Stimulated activated naive B cell treated with anti-CD40 and anti-IgM and Interleukin-4, amounts not matched to agents 10 μg/mL and 1 μg/mL and 100 μg/mL, for 72 hours (primary cell): Measurements from ENCODE around the gene RIMBP2.

ENCODE experiments used
- ATAC-seq, 2 donors: fragments of 150-1000 bp; cut with Tn5 transposase; replicated peaks; 2 replicates each; pipeline ENCODE4 v1.10.0; 2021; ENCODE audit warnings: moderate library complexity in 1 of 2
- DNase-seq: peaks from one replicate; pipeline ENCODE4 v3.0.0; 2021
- H3K27ac Mint-ChIP-seq: one replicate; pipeline ENCODE4 v1.8.0; 2022; ENCODE audit warnings: mild to moderate bottlenecking, mixed read lengths
- H3K27me3 Mint-ChIP-seq, 2 donors: one replicate each; pipeline ENCODE4 v1.8.0; 2022; ENCODE audit warnings: mixed read lengths in 2 of 2
- H3K36me3 Mint-ChIP-seq, 2 donors: one replicate each; pipeline ENCODE4 v1.8.0; 2022; ENCODE audit warnings: mixed read lengths in 2 of 2, mild to moderate bottlenecking in 1 of 2
- H3K4me1 Mint-ChIP-seq, 2 donors: one replicate each; pipeline ENCODE4 v1.8.0; 2022; ENCODE audit warnings: mixed read lengths in 2 of 2, mild to moderate bottlenecking in 1 of 2
- H3K4me3 Mint-ChIP-seq, 2 donors: one replicate each; pipeline ENCODE4 v1.8.0; 2022; ENCODE audit warnings: mild to moderate bottlenecking in 2 of 2, mixed read lengths in 2 of 2, moderate library complexity in 1 of 2
- H3K9me3 Mint-ChIP-seq, 2 donors: one replicate each; pipeline ENCODE4 v1.8.0; 2022; ENCODE audit warnings: mixed read lengths in 2 of 2, mild to moderate bottlenecking in 1 of 2

Gene RIMBP2

DNA sequence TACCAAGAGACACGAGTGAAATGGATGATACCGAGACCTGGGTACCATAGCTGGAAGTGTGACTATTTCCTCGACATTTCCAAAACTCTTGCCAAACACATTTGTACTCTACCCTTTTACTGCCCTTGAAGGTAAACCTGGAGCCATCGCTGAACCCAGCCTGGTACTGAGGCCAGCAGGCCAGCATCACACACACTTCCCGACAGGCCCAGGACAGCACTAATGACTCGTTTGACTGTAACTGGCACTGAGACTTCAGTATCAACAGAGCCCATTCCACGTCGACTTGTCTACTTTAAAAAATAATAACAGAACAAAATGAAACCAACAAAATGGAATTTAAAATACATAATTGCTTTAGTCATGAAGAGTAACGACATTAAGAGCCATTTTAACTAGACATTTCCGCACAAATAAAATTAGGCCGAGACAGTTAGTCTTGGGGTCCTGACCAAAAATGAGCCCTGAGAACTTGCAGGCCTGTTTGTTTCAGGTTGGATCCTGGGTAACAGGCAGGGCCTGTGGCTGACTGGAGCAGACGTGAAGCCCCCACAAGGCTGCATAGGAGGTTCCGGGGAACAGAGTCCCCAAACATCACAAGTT, 94.3 kb downstream of the RIMBP2 start:
- ATAC-seq (no peak), DNase-seq (no peak)
- no peak overlapping the region for H3K4me3 Mint-ChIP-seq
- H3K27me3 Mint-ChIP-seq, result no peaks in the 10 kb centered on the region
- H3K4me1 Mint-ChIP-seq, result no peaks in the 10 kb centered on the region
- no peak overlapping the region for H3K27ac Mint-ChIP-seq
- H3K36me3 Mint-ChIP-seq, result no peaks in the 10 kb centered on the region
- peaks cover 0 to 5% of the 10 kb centered on the region in 2 donors for H3K9me3 Mint-ChIP-seq

DNA sequence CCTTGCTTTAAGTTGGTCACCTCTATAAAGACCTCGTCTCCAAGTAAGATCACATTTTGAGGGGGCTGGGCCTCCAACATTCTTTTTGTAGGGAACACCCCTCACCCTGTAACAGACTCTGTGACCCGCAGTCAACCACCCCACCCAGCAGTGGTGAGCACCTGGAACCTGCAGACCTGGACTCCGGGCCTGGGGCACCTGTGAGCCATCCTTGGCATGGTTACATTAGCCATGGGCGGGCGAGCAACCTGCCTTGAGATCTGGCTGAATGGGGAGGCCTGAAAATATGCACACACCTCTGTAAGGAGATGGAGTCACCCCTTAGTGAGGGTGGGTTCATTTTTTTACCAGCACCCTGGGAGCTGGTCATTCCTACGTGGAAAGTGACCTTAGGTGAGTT, 95.3 kb downstream of the RIMBP2 start:
- Mint-ChIP-seq H3K4me3 (no peak overlapping the region), H3K36me3 (no peaks in the 10 kb centered on the region), H3K9me3 (peaks cover 0 to 5% of the 10 kb centered on the region in 2 donors), H3K27me3 (no peaks in the 10 kb centered on the region), H3K27ac (no peak overlapping the region), H3K4me1 (no peaks in the 10 kb centered on the region)
- no peak for ATAC-seq
- DNase-seq, result no peak

DNA sequence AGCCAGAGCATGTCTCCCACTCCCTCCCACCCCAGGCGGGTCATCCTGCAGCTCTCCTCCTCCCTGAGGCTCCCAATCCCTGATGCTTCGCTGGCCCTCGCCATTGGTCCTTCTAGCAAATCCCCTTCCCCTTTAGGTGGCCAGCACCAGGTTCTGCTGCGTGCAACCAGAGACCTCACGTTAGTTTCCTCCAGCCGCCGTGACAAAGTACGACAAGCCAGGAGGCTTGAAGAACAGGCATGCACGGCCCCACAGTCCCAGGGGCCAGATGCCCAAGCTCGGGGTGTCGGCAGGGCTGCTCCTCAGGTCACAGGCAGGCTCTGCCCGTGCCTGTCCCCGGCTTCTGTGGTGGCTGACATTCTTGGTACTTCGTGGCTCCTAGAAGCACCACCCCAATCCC, 95.8 kb downstream of the RIMBP2 start:
- peaks cover 0 to 5% of the 10 kb centered on the region in 2 donors for H3K9me3 Mint-ChIP-seq
- no peaks in the 10 kb centered on the region for H3K36me3 Mint-ChIP-seq
- H3K27ac Mint-ChIP-seq, result no peak overlapping the region
- no peak for DNase-seq
- no peaks in the 10 kb centered on the region for H3K27me3 Mint-ChIP-seq
- no peak for ATAC-seq
- H3K4me3 Mint-ChIP-seq, result no peak overlapping the region
- no peaks in the 10 kb centered on the region for H3K4me1 Mint-ChIP-seq

DNA sequence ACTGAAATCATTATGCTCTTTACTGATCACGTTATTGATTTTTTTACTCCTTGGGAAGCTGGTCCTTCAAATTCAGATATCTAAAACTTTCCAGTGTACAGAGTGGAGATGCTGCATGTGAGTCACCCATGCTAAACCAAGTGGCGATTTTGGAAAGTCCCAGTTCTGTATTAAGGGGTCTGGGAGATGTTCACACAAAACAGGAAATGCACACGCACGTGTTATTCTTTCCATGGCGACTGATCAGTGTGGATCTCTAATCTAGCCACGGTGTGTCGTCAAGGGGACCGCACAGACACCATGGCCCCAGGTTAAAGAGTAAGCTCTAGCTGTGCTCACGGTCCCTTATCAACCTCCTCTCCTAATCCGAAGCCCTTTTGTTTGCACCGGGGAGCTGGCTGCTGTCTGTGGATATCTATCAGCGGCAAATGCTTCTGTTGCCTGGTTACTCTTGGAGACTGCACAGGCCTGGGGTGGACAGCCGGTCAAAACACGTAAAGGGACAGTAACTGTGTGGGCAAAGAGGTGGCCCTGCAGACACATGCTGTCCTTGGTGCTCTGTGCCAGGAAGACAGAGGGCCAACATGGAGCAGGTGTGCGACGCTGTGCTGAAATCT, 96.6 kb downstream of the RIMBP2 start:
- Mint-ChIP-seq H3K27ac (no peak overlapping the region), H3K36me3 (no peaks in the 10 kb centered on the region), H3K9me3 (peaks cover 0 to 5% of the 10 kb centered on the region in 2 donors), H3K27me3 (no peaks in the 10 kb centered on the region), H3K4me3 (no peak overlapping the region), H3K4me1 (no peaks in the 10 kb centered on the region)
- no peak for ATAC-seq
- DNase-seq, result no peak

DNA sequence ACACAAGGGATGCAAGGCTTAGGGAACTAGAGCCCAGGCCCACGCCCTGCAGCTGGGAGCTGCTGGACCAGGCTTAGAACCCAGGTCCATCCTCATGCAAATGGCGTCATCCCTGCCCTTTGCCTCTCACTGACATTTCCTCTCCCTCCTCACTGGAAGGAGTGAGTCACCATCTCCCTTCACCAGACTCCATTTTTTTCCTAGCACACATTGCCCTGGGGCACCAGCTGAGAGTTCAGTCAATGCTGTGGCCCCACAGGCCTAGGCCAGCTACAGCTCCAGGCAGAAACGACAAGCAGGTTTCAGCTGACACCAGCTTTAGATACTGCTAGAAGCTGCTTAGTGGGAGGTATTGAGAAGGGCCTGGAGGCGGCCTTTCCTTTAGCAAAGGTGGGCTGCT, 98.9 kb downstream of the RIMBP2 start:
- Mint-ChIP-seq H3K4me3 (no peak overlapping the region), H3K27me3 (no peaks in the 10 kb centered on the region), H3K9me3 (peaks cover 0 to 3% of the 10 kb centered on the region in 2 donors), H3K36me3 (no peaks in the 10 kb centered on the region), H3K4me1 (no peaks in the 10 kb centered on the region), H3K27ac (no peak overlapping the region)
- DNase-seq (no peak), ATAC-seq (no peak)

DNA sequence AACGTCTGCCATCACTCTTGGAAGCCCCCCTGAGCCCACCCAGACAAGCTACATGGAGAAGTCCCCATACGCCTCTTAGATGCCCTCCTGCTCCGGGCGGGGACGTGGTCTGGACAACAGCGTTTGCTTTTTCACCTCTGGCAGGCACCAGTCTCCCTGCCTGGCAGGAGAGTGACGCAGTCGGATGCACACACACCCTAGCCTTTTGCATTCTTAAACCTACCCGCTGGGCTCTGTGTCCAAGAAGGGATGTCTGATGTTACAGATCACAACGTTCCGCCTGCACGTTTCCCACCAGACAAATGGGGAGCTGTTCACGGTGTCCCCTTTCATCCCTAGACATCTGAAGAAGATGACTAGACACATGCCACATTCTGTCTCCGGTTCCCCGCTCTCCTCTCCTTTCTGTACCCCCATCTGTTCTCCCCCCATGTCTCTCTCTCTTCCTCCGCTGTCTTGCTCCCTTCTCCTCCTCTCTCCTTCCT, 100.2 kb downstream of the RIMBP2 start:
- no peak overlapping the region for H3K27ac Mint-ChIP-seq
- DNase-seq (no peak), ATAC-seq (no peak)
- H3K4me3 Mint-ChIP-seq, result no peak overlapping the region
- no peaks in the 10 kb centered on the region for H3K36me3 Mint-ChIP-seq
- no peaks in the 10 kb centered on the region for H3K27me3 Mint-ChIP-seq
- H3K9me3 Mint-ChIP-seq, result peaks cover 0 to 1% of the 10 kb centered on the region in 2 donors
- H3K4me1 Mint-ChIP-seq, result no peaks in the 10 kb centered on the region

DNA sequence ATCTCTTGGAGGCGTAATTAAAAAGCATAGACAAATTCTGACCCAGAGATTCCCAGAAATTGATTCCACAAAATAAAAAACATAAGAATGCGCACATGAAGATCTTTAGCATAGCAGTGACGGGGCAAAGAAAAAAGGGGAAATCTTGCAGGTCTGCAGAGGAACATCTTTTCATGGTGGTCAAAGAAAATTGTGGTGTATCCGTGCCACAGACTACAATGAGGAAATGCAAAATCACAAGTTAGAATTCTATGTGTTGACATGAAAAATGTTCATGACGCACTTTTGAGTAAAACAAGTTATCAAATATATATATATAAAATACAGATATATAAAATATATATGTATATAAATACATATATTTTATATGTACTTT, 101.6 kb downstream of the RIMBP2 start:
- Mint-ChIP-seq H3K4me1 (no peaks in the 10 kb centered on the region), H3K27me3 (no peaks in the 10 kb centered on the region), H3K36me3 (no peaks in the 10 kb centered on the region), H3K27ac (no peak overlapping the region), H3K4me3 (no peak overlapping the region), H3K9me3 (no peaks in the 10 kb centered on the region)
- DNase-seq, result no peak
- ATAC-seq, result no peak

DNA sequence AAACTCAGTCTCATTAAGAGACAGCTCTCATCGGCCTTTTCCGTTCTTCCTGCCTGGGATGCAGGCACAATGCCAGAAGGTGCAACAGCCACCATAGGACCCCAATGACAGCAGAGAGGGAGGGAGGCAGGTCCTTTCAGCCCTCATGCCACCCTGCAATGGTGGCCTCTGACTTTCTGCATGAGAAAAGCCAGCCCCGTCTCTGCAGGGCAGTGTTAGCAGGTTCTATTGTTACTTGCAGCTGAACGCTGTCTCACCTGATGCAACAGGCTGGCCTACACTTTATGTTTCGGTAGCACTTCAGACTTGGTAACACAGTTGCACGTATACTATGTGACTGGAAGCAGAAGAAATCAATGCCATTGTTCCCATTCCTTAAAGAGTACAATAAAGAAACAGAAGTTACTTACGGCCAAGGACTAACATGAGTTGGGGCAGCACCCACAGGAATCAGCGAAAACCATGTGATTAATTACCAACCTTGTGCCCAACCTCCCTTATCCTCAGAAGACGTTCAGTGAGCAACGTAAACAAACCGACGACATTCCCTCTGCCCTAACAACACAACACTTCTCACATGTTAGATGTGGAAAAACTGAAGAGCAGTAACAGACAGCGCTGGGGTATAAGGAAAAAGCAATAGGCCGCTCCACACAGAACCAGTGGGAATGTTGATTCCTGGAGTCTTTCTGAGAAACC, 102.1 kb downstream of the RIMBP2 start:
- Mint-ChIP-seq H3K36me3 (no peaks in the 10 kb centered on the region), H3K9me3 (no peaks in the 10 kb centered on the region), H3K27me3 (no peaks in the 10 kb centered on the region), H3K4me3 (no peak overlapping the region), H3K27ac (no peak overlapping the region), H3K4me1 (no peaks in the 10 kb centered on the region)
- DNase-seq (no peak), ATAC-seq (no peak)

DNA sequence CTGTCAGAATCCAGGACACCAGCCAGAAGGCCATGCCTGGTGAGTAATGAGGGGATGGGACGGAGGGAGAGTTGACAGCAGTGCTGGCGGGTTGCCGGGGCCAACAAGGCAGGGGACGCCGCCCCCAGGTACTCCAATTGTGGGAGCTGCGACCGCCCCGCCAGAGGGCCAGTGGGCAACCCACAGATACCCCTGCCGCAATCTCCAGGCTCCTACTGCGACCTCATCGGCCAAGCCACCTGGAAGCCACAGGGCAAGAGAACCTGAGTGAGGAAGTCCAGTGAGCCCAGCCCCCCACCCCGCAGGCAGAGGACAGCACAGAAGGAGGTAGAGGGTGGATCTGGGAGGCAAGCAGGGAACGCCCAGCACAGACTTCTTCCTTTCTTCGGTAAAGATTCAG, 103.0 kb downstream of the RIMBP2 start:
- Mint-ChIP-seq H3K4me1 (no peaks in the 10 kb centered on the region), H3K27me3 (no peaks in the 10 kb centered on the region), H3K36me3 (no peaks in the 10 kb centered on the region), H3K27ac (no peak overlapping the region), H3K4me3 (no peak overlapping the region), H3K9me3 (no peaks in the 10 kb centered on the region)
- ATAC-seq (no peak), DNase-seq (no peak)

DNA sequence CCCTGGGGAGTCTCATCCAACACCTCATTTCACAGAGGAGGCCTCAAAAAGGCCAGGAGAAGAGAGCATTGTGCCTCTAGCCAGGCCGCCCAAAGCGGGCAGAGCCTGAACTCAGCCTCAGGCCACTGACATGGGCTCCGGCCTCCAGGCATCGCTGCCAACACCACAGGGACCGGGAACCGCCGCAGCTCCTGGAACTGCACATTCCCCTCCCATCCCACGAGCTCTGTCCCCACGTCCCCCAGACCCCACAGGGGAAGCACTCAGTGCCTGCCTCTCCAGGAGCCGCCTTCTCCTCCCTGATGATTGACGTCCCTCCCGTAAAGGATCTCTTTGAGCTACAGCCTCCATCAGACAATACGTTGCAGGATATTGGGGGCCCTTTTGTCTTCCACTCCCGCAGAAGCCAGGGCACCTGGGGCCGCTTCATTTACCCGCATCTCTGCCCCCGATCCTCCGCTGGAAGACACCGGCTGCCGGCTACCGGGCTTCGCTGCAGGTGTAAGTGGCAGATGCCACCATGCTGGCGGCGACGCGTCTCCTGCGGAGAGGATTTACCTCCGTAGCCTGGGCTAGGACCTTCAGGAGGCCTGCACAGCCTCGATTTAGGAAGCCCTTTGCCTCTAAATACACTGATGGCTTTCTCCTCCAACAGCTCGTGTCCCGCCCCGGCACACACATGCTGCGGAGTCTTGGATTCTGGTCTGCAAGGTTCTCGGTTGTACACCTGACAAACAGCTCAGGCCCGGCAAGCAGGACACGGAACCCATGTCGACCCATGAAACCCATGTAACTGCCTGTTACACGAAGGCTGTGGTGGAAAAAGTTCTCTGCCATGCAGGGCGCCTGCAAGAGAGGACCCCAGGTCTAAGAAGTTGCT, 104.8 kb downstream of the RIMBP2 start:
- Mint-ChIP-seq H3K27me3 (no peaks in the 10 kb centered on the region), H3K4me1 (no peaks in the 10 kb centered on the region), H3K9me3 (no peaks in the 10 kb centered on the region), H3K36me3 (no peaks in the 10 kb centered on the region), H3K27ac (no peak overlapping the region), H3K4me3 (no peak overlapping the region)
- DNase-seq (no peak), ATAC-seq (no peak)

DNA sequence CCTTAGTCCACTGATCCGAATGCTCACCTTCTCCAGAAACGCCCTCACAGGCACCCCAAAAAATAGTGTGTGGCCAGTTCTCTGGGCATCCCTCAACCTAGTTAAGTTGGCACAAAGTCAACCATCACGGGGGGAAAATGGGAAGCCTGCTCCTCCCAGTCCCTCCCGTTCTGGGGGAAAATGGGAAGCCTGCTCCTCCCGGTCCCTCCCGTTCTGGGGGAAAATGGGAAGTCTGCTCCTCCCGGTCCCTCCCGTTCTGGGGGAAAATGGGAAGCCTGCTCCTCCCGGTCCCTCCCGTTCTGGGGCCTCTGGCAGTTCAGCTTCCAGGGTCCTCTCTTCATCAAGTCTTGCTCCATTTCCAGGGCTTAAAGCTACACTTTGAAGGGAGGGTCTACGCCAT, 106.1 kb downstream of the RIMBP2 start:
- ATAC-seq, result no peak
- Mint-ChIP-seq H3K4me3 (no peak overlapping the region), H3K36me3 (no peaks in the 10 kb centered on the region)

DNA sequence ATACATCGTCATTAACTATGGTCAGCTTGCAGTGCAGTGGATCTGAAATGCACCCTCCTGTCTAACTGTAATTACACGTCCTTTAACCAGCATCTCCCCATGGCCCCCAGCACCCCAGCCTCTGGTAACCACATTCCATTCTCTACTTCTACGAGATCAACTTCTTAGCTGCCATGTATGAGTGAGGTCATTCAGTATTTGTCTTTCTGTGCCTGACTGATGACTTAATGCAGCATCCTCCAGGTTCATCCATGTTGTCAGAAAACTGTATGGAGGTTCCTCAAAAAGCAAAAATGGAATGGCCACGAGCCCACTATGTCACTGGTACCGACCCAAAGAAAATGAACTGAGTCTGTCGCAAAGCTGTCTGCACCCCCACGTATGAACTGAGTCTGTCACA, 107.3 kb downstream of the RIMBP2 start:
- Mint-ChIP-seq H3K36me3 (no peaks in the 10 kb centered on the region), H3K9me3 (no peaks in the 10 kb centered on the region), H3K4me1 (no peaks in the 10 kb centered on the region), H3K27me3 (no peaks in the 10 kb centered on the region), H3K27ac (no peak overlapping the region), H3K4me3 (no peak overlapping the region)
- no peak for DNase-seq
- ATAC-seq, result no peak

More for the DNA sequence above, 106.1 kb downstream of the RIMBP2 start:
- no peak for DNase-seq
- H3K27me3 Mint-ChIP-seq, result no peaks in the 10 kb centered on the region
- H3K9me3 Mint-ChIP-seq, result no peaks in the 10 kb centered on the region
- no peaks in the 10 kb centered on the region for H3K4me1 Mint-ChIP-seq
- no peak overlapping the region for H3K27ac Mint-ChIP-seq

DNA sequence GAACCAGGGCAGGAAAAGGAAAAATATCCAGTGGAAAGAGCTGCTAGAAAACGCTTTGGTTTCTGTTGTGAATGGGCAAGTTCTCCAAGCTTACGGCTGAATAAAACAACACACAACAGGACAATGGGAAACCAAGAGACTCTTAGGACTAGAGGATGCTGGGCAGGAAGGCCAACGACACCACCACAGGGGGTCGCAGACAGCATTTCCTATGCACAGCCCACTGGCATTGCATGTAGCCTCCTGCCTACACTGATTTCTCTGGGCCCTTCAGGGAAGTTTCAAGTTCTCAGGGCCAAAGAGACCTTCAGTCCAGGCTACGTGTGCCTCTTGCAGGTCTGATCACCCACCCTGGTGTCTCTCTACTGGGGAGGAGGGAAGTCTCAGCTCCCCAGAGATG, 108.0 kb downstream of the RIMBP2 start:
- peaks cover 0 to 2% of the 10 kb centered on the region in 2 donors for H3K9me3 Mint-ChIP-seq
- H3K4me3 Mint-ChIP-seq, result no peak overlapping the region
- H3K27me3 Mint-ChIP-seq, result no peaks in the 10 kb centered on the region
- H3K4me1 Mint-ChIP-seq, result no peaks in the 10 kb centered on the region
- no peak for ATAC-seq
- H3K27ac Mint-ChIP-seq, result no peak overlapping the region
- H3K36me3 Mint-ChIP-seq, result no peaks in the 10 kb centered on the region
- DNase-seq, result no peak

DNA sequence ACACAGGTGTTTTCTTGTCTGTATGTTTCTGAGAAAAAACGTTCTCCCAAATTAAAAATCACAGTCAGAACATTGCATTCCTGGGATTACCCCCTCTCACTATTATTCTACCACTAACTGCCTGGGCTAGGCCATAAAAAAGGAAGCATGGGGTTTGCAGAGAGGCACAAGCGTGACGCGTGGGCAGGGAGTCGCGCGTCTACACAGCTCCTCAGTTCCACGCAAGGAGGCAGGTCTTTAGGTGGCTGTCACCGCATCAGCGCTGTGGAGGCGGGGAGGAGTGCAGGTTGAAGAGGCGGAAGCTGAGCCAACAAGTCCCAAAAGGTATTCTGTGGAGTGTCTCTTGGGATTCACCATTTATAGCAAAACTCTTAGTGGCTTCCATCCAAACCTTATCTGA, 109.9 kb downstream of the RIMBP2 start:
- DNase-seq (no peak), ATAC-seq (no peak)
- peaks cover 0 to 3% of the 10 kb centered on the region in 2 donors for H3K9me3 Mint-ChIP-seq
- no peaks in the 10 kb centered on the region for H3K27me3 Mint-ChIP-seq
- no peaks in the 10 kb centered on the region for H3K36me3 Mint-ChIP-seq
- no peak overlapping the region for H3K4me3 Mint-ChIP-seq
- no peak overlapping the region for H3K27ac Mint-ChIP-seq
- H3K4me1 Mint-ChIP-seq, result no peaks in the 10 kb centered on the region
